CD4-positive, CD25-positive, alpha-beta regulatory T cell (primary cell): ENCODE results near the gene SLC19A1. TPM values are rescaled to one million over a fixed set of nuclear protein-coding genes. Genes with fewer than 3 reads are reported as not detected.

Experiments
- ATAC-seq, 2 donors: fragments of 150-1000 bp; cut with Tn5 transposase; one replicate each; pipeline ENCODE4 v1.10.0; 2021; ENCODE audit warnings: low read depth in 2 of 2, moderate number of reproducible peaks in 2 of 2, moderate library complexity in 1 of 2
- DNase-seq, 3 donors: peaks; one replicate each; pipeline versions ENCODE4 v3.0.0 to v3.0.0-alpha.2; 2012 to 2022; ENCODE audit warnings: mixed read lengths in 1 of 3
- H3K27ac ChIP-seq: one replicate; pipeline ENCODE4 v1.7.0; 2013; ENCODE audit warnings: mild to moderate bottlenecking, low read length; ENCODE audit not compliant: insufficient read depth, poor library complexity, severe bottlenecking
- H3K27me3 ChIP-seq: one replicate; pipeline ENCODE4 v1.7.0; 2013; ENCODE audit warnings: low read length; ENCODE audit not compliant: control insufficient read depth, insufficient read depth
- H3K36me3 ChIP-seq: one replicate; pipeline ENCODE4 v1.7.0; 2013; ENCODE audit warnings: mild to moderate bottlenecking, low read length, moderate library complexity; ENCODE audit not compliant: control insufficient read depth, insufficient read depth
- H3K4me1 ChIP-seq: 2 replicates; pipeline ENCODE4 v1.7.0; 2013; ENCODE audit warnings: mild to moderate bottlenecking, low read length; ENCODE audit not compliant: insufficient read depth, control insufficient read depth, poor library complexity, severe bottlenecking
- H3K4me3 ChIP-seq: one replicate; pipeline ENCODE4 v1.7.0; 2013; ENCODE audit warnings: low read depth, mild to moderate bottlenecking, low read length, moderate library complexity
- H3K9me3 ChIP-seq, 2 experiments: 1 replicate in 1 of 2; 2 replicates in 1 of 2; pipeline ENCODE4 v1.7.0; 2013; ENCODE audit warnings: low read length in 2 of 2, mild to moderate bottlenecking in 1 of 2, moderate library complexity in 1 of 2; ENCODE audit not compliant: control insufficient read depth in 2 of 2
- H3K27ac Mint-ChIP-seq, 3 donors: one replicate each; pipeline ENCODE4 v1.8.0; 2020 to 2022; ENCODE audit warnings: mild to moderate bottlenecking in 3 of 3, mixed read lengths in 3 of 3, moderate library complexity in 2 of 3
- H3K27me3 Mint-ChIP-seq: one replicate; pipeline ENCODE4 v1.8.0; 2022; ENCODE audit warnings: mild to moderate bottlenecking, mixed read lengths
- H3K36me3 Mint-ChIP-seq: one replicate; pipeline ENCODE4 v1.8.0; 2020; ENCODE audit warnings: mixed read lengths
- H3K4me1 Mint-ChIP-seq, 4 donors: one replicate each; pipeline ENCODE4 v1.8.0; 2020 to 2022; ENCODE audit warnings: mixed read lengths in 4 of 4, mild to moderate bottlenecking in 1 of 4
- H3K4me3 Mint-ChIP-seq, 4 donors: one replicate each; pipeline ENCODE4 v1.8.0; 2020 to 2022; ENCODE audit warnings: mild to moderate bottlenecking in 4 of 4, mixed read lengths in 4 of 4, moderate library complexity in 3 of 4
- H3K9me3 Mint-ChIP-seq, 7 donors: one replicate each; pipeline ENCODE4 v1.8.0; 2020 to 2022; ENCODE audit warnings: mixed read lengths in 7 of 7, mild to moderate bottlenecking in 3 of 7, moderate library complexity in 2 of 7
- polyA plus RNA-seq, 4 donors: library from polyadenylated mRNA; unstranded; fragments of 300-500 nt; fragmentation: Illumina TruSeq; gene quantifications; one replicate each; pipeline ENCODE4 v1.2.3, GENCODE V29; 2021
- total RNA-seq: library from RNA; stranded (reverse); gene quantifications from one replicate; pipeline ENCODE4 v1.2.3, GENCODE V29; 2022

SLC19A1 gene
- total and polyA plus RNA-seq, 5 donors from 2014 or later, result 4.7 to 10.8 (median 5.3) TPM

DNA sequence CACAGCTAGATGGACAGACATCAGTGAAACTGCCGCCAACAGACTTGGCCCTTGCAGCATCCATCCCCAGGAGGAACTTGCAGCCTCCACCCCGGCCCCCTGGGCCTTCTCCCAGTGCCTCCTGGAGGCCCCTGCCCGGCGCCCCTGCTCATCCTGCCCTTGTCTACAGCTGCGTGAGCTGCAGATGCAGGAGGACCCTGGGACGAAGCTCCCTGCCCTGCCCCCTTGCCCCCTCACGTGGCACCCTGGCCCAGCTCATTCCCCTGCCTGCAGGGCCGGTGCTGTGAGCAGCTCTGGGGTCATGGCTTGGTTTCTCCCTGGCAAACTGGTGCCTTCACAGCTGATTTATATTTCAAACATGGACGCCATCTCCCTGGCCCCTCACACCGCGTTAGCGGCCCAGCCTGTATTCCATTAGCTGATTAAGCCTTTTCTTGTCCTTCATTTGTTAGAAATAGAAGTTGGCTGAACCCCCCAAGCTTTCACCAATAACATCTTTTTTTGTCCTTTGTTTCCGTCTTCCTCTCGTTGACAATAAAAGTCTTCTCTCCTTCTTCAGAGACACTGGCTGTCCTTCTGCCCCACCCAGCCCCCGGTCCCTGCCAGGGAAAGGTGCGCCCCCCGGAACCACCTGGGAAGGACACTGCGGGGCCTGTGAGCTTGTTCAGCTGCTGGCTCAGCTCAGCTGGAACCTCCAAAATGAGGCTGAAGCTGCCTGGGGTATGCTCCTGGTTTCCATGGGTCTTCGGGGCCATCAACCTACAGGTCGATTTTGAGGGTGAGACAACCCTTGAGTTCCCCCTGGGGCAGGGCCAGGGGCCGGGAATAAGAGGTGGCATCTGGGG lies 34.0 kb upstream of the SLC19A1 start:
- Mint-ChIP-seq H3K27me3 (peaks cover 6% of the 10 kb centered on the region), H3K36me3 (no peaks in the 10 kb centered on the region), H3K9me3 (peaks cover 0 to 2% (median 0%) of the 10 kb centered on the region in 7 donors), H3K27ac (peak overlapping the region in 1 of 3 donors; percentile 55), H3K4me1 (no peaks in the 10 kb centered on the region), H3K4me3 (peak overlapping the region in 1 of 4 donors; percentile 61)
- H3K36me3 ChIP-seq, result no peaks in the 10 kb centered on the region
- H3K4me3 ChIP-seq, result no peak overlapping the region
- no peak for DNase-seq
- ATAC-seq, result no peak
- H3K27me3 ChIP-seq, result no peaks in the 10 kb centered on the region
- H3K9me3 ChIP-seq, result no peaks in the 10 kb centered on the region
- H3K4me1 ChIP-seq, result no peaks in the 10 kb centered on the region
- no peak overlapping the region for H3K27ac ChIP-seq

DNA sequence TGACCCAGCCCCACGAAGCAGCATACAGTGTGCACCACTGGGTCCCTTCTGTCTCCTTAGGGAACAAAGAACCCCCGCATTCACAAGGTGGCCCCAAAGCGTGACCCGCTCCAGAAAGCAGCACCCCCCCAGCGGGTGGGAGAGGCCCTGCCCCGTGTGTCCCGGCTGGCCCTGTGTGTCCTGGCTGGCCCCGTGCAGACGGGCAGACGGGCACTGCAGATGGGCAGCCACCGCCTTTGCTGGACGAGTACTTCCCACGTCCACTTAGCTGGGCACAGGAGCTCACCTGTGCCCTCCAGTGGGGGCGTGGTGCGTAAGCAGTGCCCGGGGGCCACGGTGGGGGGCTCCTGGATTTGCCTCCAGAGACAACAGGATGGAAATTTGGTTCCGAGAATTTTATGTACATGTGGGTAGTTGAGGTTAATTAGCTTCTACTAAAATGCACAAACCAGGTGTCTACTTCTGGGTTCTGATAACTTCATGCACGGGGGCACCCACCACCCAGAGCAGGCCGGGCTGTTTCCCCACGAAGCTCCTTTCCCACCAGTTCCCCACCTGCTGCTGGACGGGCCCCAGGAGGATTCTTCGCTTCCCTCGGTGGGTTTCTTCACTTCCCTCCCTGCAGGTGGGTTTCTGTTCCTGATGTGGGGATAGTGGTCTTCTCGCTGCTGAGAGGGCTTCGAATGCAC lies 33.2 kb upstream of the SLC19A1 start:
- Mint-ChIP-seq H3K27me3 (peaks cover 6% of the 10 kb centered on the region), H3K4me1 (no peaks in the 10 kb centered on the region), H3K9me3 (no peaks in the 10 kb centered on the region), H3K4me3 (peak overlapping the region in 1 of 4 donors; percentile 61), H3K36me3 (no peaks in the 10 kb centered on the region), H3K27ac (no peak overlapping the region)
- DNase-seq (no peak), ATAC-seq (no peak)
- Histone ChIP-seq H3K4me3 (no peak overlapping the region), H3K27ac (no peak overlapping the region), H3K9me3 (no peaks in the 10 kb centered on the region), H3K4me1 (no peaks in the 10 kb centered on the region), H3K27me3 (no peaks in the 10 kb centered on the region), H3K36me3 (no peaks in the 10 kb centered on the region)

DNA sequence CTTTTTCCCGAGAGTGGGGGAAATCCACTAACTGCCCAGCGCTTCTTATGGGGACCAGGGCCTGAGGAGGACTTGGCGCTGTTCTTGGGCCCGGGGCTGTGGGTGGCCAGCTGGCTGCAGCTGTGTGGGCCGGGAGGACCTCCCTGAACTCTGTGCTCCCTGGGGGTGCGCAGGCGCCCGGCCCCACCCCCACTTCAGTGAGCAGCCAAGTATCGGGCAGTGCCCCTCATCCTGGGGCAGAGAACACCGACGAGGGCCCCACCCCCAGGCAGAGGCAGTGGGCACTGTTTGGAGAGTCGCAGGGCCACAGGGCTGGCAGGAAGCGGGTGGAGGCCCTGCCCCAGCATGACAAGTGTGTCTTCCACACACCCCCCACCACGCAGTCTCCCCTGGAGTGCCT lies 32.5 kb upstream of the SLC19A1 start:
- H3K9me3 Mint-ChIP-seq, result no peaks in the 10 kb centered on the region
- DNase-seq, result no peak
- Histone ChIP-seq H3K4me1 (no peaks in the 10 kb centered on the region), H3K27me3 (no peaks in the 10 kb centered on the region), H3K4me3 (no peak overlapping the region), H3K9me3 (no peaks in the 10 kb centered on the region), H3K36me3 (no peaks in the 10 kb centered on the region), H3K27ac (no peak overlapping the region)
- H3K36me3 Mint-ChIP-seq, result no peaks in the 10 kb centered on the region
- no peaks in the 10 kb centered on the region for H3K4me1 Mint-ChIP-seq
- no peak overlapping the region for H3K27ac Mint-ChIP-seq
- H3K4me3 Mint-ChIP-seq, result no peak overlapping the region
- no peak for ATAC-seq
- peaks cover 6% of the 10 kb centered on the region for H3K27me3 Mint-ChIP-seq

DNA sequence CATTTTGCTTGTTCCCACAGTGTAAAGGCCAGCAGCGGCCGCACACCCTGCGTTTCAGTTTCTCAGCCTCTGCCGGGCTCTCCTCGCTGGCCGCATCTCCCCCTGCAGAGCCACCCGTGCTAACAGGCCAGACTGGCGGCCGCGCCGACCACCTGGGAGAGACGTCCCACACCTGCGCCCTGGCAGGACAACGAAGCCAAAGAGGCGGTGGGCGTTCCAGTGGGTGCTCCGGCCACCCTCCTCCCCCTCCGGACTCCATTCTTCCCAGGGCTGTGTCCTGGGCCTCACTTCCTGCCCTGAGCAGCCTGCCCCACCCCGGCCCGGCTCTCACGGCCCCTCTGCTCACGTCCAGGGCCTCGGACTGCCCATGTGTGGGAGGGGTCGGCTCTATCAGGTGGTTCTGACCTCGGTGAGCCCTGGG lies 31.9 kb upstream of the SLC19A1 start:
- DNase-seq (no peak), ATAC-seq (no peak)
- Mint-ChIP-seq H3K36me3 (no peaks in the 10 kb centered on the region), H3K4me1 (no peaks in the 10 kb centered on the region), H3K4me3 (no peak overlapping the region), H3K27me3 (peaks cover 6% of the 10 kb centered on the region), H3K9me3 (no peaks in the 10 kb centered on the region), H3K27ac (no peak overlapping the region)
- H3K9me3 ChIP-seq, result no peaks in the 10 kb centered on the region
- no peak overlapping the region for H3K27ac ChIP-seq
- H3K27me3 ChIP-seq, result no peaks in the 10 kb centered on the region
- no peaks in the 10 kb centered on the region for H3K4me1 ChIP-seq
- H3K36me3 ChIP-seq, result no peaks in the 10 kb centered on the region
- H3K4me3 ChIP-seq, result no peak overlapping the region

DNA sequence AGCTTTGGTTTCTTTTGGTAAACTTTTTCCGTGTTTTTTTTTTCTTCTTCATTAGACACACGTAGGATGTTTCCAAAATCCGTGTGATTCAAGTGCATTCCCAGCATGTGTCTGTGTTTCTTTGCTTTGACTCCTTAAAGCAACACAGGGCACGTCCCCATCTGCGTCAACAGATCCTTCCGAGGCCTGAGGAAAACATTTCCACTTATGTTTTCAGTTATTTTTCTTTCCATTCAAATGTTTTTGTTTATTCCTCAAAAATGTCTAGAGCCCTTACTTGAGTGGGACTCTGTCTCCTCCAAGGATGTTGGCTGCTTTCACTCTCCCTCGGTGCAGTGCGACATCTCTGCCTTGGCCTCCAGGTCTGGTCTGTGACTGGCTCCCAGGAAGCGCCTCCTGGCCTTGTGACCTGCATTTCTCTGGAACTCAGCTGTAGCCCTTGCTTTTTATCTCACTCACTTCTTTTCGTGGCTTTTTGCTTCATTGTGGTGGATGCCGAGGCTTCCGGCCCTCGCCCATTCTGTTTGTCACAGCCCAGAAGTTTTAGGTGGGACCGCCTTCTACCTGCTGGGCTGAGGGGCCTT lies 31.3 kb upstream of the SLC19A1 start:
- Mint-ChIP-seq H3K36me3 (no peaks in the 10 kb centered on the region), H3K4me1 (no peaks in the 10 kb centered on the region), H3K9me3 (no peaks in the 10 kb centered on the region), H3K27ac (no peak overlapping the region), H3K27me3 (peaks cover 6% of the 10 kb centered on the region), H3K4me3 (no peak overlapping the region)
- DNase-seq (no peak), ATAC-seq (no peak)
- no peak overlapping the region for H3K4me3 ChIP-seq
- no peak overlapping the region for H3K27ac ChIP-seq
- H3K9me3 ChIP-seq, result no peaks in the 10 kb centered on the region
- no peaks in the 10 kb centered on the region for H3K27me3 ChIP-seq
- H3K36me3 ChIP-seq, result no peaks in the 10 kb centered on the region
- H3K4me1 ChIP-seq, result no peaks in the 10 kb centered on the region

DNA sequence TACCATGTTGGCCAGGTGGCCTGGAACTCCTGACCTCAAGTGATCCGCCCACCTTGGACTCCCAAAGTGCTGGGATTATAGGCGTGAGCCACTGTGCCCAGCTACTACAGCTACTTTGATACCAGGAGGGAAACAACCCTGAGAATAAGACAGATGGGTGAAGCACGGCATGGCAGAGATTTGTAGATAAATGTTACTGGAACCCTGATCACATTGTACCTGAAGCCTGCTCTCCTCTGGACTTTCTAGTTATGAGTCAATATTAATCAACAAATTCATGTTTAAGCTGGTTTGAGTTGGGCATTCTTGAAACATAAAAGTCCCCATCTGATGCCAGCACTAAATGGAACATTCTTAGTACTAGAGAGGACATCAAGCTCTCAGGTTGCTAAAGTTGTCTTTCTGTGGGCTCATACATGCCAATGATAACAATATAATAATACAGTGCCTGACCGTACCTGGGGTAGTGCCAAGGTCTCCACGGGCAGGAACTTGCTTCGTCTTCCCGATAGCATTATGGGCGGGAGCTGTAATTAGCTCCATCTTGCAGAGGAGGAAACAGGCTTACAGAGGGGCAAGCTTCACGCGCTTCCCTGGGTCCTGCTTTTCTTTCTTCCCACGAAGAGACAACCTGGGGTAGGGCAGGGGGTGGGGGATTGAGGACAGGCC lies 30.7 kb upstream of the SLC19A1 start:
- Mint-ChIP-seq H3K4me3 (no peak overlapping the region), H3K36me3 (no peaks in the 10 kb centered on the region), H3K27me3 (peaks cover 11% of the 10 kb centered on the region), H3K27ac (no peak overlapping the region), H3K4me1 (no peaks in the 10 kb centered on the region), H3K9me3 (no peaks in the 10 kb centered on the region)
- H3K4me1 ChIP-seq, result no peaks in the 10 kb centered on the region
- no peaks in the 10 kb centered on the region for H3K36me3 ChIP-seq
- ATAC-seq, result no peak
- no peaks in the 10 kb centered on the region for H3K9me3 ChIP-seq
- DNase-seq, result no peak
- H3K27me3 ChIP-seq, result no peaks in the 10 kb centered on the region
- no peak overlapping the region for H3K4me3 ChIP-seq
- no peak overlapping the region for H3K27ac ChIP-seq

DNA sequence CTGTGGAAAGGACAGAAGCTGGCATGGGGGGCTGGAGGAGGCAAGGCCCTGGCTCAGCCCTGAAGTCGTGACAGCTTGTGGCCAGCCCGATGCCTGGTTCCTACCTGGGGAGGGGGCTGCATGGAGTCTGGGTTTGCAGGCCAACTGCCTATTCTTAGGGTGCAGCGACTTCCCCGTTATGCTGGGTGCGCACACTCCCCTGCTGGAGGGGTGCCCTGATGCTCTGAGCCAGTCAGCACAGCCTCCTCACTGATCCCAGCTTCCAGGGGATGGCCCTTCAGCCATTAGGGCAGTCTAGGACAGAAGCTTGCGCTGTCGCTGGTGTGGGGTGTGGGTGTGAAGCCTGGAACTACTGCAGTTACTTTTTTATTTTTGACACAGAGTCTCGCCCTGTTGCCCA lies 30.0 kb upstream of the SLC19A1 start:
- no peaks in the 10 kb centered on the region for H3K36me3 ChIP-seq
- DNase-seq (no peak), ATAC-seq (no peak)
- no peaks in the 10 kb centered on the region for H3K4me1 ChIP-seq
- H3K9me3 ChIP-seq, result no peaks in the 10 kb centered on the region
- H3K27me3 Mint-ChIP-seq, result peaks cover 15% of the 10 kb centered on the region
- H3K27me3 ChIP-seq, result no peaks in the 10 kb centered on the region
- no peaks in the 10 kb centered on the region for H3K9me3 Mint-ChIP-seq
- H3K36me3 Mint-ChIP-seq, result no peaks in the 10 kb centered on the region
- no peak overlapping the region for H3K27ac ChIP-seq
- H3K27ac Mint-ChIP-seq, result no peak overlapping the region
- no peak overlapping the region for H3K4me3 ChIP-seq
- no peaks in the 10 kb centered on the region for H3K4me1 Mint-ChIP-seq
- peak overlapping the region in 1 of 4 donors; percentile 2 for H3K4me3 Mint-ChIP-seq
